Testis (tissue), 3 donors: ENCODE data around the gene MYBBP1A. TPM values are rescaled to one million over a fixed set of nuclear protein-coding genes. Genes with fewer than 3 reads are reported as not detected.
A peak's percentile ranks its signal among the peaks of the same experiment; 100 is the strongest.

Source experiments
- DNase-seq: peaks from one replicate; pipeline ENCODE4 v3.0.0-alpha.2; 2019
- H3K27ac ChIP-seq, 2 donors: fragments of 200-600 bp; sonication (generic); one replicate each; pipeline ENCODE4 v1.5.1; 2019
- H3K27me3 ChIP-seq: fragments of 200-600 bp; sonication (generic); one replicate; pipeline ENCODE4 v1.5.1; 2019
- H3K36me3 ChIP-seq: fragments of 200-600 bp; sonication (generic); one replicate; pipeline ENCODE4 v1.5.1; 2017; ENCODE audit warnings: low read depth; ENCODE audit errors: missing control alignments
- H3K4me1 ChIP-seq: fragments of 200-600 bp; sonication (generic); one replicate; pipeline ENCODE4 v1.5.1; 2019
- H3K4me3 ChIP-seq, 2 donors: fragments of 200-600 bp; sonication (generic); one replicate each; pipeline ENCODE4 v1.5.1; 2017 to 2019
- H3K9me3 ChIP-seq: fragments of 200-600 bp; sonication (generic); one replicate; pipeline ENCODE4 v1.5.1; 2017
- POLR2A ChIP-seq: fragments of 450-650 bp; IDR thresholded peaks from one replicate; pipeline ENCODE4 v1.6.1; 2017; ENCODE audit warnings: antibody characterized with exemption, mild to moderate bottlenecking, moderate library complexity
- WGBS, 2 donors: methylation state at CpG; one replicate each; pipeline ENCODE4 v1.1.5; 2018; 5-methylcytosine and 5-hydroxymethylcytosine counted together
- intact Hi-C: fragments of 100-400 bp; cut with DNase I; formaldehyde crosslinking; loops from one replicate; pipeline ENCODE4 v1.15.1; 2023; ENCODE audit warnings: low total_unique reads
- polyA plus RNA-seq: library from polyadenylated mRNA; stranded (reverse); fragments of 350-450 nt; fragmentation: Illumina TruSeq; extraction: RNeasy Lipid Tissue Mini Kit (QIAGEN cat#74804); gene quantifications from one replicate; pipeline ENCODE4 v1.2.3, GENCODE V29; 2014; ENCODE audit warnings: low read depth, low replicate concordance; ENCODE audit not compliant: insufficient read depth
- total RNA-seq, 2 donors: library from RNA; depleted of rRNA; stranded (reverse); fragments of >200 nt; gene quantifications; one replicate each; pipeline ENCODE4 v1.2.3, GENCODE V29; 2016
- TF ChIP-seq, protein P1 (sequence below), 3 experiments: fragments of 450-650 bp in 2 of 3; fragments of 200-600 bp in 1 of 3; sonication (generic) in 1 of 3; IDR thresholded peaks; one replicate each; pipeline ENCODE4 v1.5.1; 2016 to 2019; ENCODE audit warnings: antibody characterized with exemption in 3 of 3, mild to moderate bottlenecking in 2 of 3, moderate library complexity in 1 of 3

MYBBP1A gene
- total and polyA plus RNA-seq, 3 donors from 2014 or later = 32.9 to 78.9 (median 74.1) TPM

DNA sequence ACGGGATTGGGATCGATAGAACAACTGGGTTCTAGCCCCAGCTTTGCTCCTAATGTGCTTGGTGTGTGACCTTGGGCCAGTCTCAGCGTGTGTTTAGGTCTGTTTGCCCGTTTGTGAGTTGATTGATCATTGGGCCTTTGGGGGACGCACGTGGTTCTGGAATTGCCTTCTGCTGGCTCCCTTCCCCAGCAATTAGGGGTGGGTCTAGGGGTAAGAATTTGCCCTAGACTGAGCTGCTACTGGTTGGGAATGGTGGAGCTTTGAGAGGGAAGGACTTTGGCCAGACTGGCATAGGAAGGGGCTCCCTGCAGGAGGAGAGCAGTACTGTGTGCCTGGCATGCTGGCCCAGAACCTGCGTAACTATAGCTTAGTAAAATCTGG is 55.0 kb downstream of the MYBBP1A start:
- Histone ChIP-seq H3K4me1 (peaks cover 7% of the 10 kb centered on the region), H3K27ac (no peak overlapping the region), H3K27me3 (no peaks in the 10 kb centered on the region), H3K9me3 (no peaks in the 10 kb centered on the region), H3K36me3 (no peaks in the 10 kb centered on the region), H3K4me3 (peak overlapping the region in 1 of 2 donors; percentile 47)
- no peak for DNase-seq
- intact Hi-C loops = no loop called here
- no peak for TF ChIP-seq POLR2A
- 10 to 29% methylated on average over 1 to 7 of the region's 7 CpGs for WGBS, 2 donors

DNA sequence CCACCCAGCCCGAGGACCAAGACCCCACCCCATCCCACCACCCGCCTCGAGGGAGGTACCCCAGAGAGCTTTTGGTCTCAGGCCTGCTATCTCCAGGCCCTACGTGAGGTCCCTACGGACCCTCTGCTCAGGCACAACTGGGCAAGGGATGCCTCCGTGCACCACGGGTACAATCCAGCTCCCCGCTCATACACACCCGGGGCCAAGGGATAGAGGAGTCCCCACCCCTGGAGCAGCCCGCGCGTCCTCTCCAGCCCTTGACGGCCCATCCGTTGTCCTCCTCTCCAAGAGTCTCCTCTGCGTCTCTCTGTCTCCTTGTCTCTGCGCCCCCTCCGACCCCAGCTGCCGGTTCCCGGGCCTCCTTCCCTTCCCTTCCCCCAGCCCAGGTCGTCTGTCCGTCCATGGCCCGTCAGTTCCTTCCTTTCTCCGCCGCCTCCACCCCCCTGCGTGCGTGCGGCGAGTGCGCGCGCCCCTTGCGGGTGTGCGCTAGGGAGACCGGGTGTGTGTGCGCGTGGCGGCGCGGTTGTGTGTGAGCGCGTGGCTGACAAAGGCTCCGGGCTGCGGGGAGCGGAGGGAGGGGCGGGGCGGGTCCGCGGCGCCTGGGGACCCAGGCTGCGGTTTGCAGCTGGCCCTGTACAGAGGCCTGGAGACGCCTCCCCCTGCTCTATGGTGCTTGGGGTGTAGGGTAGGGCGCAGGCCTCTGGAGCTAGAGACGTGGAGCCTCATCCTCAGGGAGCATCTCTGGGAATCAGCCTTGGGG is 55.6 kb downstream of the MYBBP1A start:
- 1 to 2% methylated on average over 27 to 52 of the region's 53 CpGs for WGBS, 2 donors
- DNase-seq = no peak
- TF ChIP-seq, protein P1, sequence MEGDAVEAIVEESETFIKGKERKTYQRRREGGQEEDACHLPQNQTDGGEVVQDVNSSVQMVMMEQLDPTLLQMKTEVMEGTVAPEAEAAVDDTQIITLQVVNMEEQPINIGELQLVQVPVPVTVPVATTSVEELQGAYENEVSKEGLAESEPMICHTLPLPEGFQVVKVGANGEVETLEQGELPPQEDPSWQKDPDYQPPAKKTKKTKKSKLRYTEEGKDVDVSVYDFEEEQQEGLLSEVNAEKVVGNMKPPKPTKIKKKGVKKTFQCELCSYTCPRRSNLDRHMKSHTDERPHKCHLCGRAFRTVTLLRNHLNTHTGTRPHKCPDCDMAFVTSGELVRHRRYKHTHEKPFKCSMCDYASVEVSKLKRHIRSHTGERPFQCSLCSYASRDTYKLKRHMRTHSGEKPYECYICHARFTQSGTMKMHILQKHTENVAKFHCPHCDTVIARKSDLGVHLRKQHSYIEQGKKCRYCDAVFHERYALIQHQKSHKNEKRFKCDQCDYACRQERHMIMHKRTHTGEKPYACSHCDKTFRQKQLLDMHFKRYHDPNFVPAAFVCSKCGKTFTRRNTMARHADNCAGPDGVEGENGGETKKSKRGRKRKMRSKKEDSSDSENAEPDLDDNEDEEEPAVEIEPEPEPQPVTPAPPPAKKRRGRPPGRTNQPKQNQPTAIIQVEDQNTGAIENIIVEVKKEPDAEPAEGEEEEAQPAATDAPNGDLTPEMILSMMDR (IDR thresholded peaks at IDR 0.05) = no peak
- TF ChIP-seq POLR2A = no peak
- no peaks in the 10 kb centered on the region for H3K27me3 ChIP-seq
- H3K9me3 ChIP-seq = no peaks in the 10 kb centered on the region
- H3K27ac ChIP-seq = no peak overlapping the region
- H3K36me3 ChIP-seq = no peaks in the 10 kb centered on the region
- intact Hi-C loops = no loop called here
- H3K4me3 ChIP-seq = peak overlapping the region; percentile 40 to 47
- peaks cover 7% of the 10 kb centered on the region for H3K4me1 ChIP-seq

DNA sequence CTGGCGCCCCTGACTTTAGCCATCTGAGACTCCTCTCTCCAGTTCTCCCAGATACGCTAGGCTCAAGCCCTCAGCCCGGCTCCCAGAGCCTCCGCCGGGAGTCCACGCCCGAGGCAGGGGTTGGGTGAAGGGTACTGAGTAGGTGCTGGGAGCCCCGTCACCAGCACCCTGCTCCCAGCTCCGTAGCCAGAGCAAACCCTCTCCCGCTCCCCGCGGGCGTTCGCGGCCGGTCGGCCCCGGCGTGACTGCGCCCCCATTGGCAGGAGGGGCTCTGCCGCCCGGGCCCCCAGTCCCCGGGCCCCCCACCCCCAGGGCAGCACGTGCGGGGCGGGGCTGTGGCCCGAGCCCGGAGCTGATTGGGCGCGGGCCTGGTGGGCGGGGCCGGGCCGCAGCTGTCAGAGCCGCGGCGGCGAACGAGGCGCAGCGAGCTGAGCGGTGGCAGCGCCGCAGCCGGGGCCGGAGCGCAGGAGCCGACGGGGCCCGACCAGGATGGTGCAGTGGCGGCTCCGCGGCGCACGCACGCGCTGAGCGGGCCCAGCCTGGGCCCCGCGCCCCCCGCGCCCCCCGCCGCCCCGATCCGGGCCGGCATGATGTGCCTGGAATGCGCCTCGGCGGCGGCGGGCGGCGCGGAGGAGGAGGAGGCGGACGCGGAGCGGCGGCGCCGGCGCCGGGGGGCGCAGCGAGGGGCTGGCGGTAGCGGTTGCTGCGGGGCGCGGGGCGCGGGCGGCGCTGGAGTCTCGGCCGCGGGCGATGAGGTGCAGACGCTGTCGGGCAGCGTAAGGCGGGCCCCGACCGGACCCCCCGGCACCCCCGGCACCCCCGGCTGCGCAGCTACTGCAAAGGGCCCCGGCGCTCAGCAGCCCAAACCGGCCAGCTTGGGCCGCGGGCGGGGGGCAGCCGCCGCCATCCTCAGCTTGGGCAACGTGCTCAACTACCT is 56.5 kb downstream of the MYBBP1A start, which contains the start of gene SPNS2:
Gene SPNS2, plus strand, starts transcription at position 421 of the 937 bp plus-strand sequence. Its CDS starts 167 bp downstream, at position 588.
- H3K36me3 ChIP-seq = no peaks in the 10 kb centered on the region
- no peaks in the 10 kb centered on the region for H3K27me3 ChIP-seq
- TF ChIP-seq, protein P1 (IDR thresholded peaks at IDR 0.05) = no peak
- TF ChIP-seq POLR2A = no peak
- peaks cover 7% of the 10 kb centered on the region for H3K4me1 ChIP-seq
- intact Hi-C loops = no loop called here
- H3K4me3 ChIP-seq = peak within 1 kb of the TSS; percentile 40 to 47
- no peaks in the 10 kb centered on the region for H3K9me3 ChIP-seq
- WGBS, 2 donors = 2% methylated on average over 9 of the region's 117 CpGs; no CpG with 5 or more reads in 1 of the 2 donors
- no peak within 1 kb of the TSS for H3K27ac ChIP-seq
- DNase-seq = peak; percentile 78

DNA sequence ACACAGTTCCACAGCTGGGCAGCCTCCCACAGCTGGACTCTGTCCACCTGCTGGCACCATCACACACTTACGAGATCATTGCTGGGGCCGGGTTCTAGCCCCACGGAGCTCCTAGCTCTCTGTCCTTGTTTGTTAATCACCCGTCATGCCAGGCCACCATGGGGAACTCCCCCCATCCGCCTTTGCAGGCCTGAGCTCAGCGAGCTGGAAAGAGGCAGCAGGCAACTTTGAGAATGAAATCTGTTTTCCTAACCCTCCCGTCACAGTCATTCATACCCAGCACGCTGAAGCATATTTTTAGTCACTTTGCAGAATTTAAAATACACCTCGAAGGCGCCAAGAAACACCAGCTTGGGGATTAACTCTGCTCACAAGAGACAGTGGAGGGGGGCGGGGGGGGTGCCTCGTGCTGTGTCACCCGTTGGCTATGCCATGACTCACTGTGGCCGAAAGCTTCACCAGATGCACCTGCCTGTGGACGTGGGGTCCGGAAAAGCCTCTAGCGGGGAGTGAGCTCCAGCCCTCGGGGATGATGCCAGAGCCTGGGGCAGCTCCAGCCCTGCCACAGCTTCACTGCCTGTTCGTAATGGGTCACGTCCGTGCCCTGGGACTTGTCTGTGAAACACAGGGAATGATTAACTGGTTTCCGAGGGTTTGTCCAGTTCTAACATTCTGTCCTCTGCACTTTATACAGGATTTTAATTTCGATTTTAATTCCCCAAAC is 57.9 kb downstream of the MYBBP1A start:
- intact Hi-C loops = no loop called here
- Histone ChIP-seq H3K27ac (no peak overlapping the region), H3K27me3 (no peaks in the 10 kb centered on the region), H3K36me3 (no peaks in the 10 kb centered on the region), H3K4me3 (no peak overlapping the region), H3K9me3 (no peaks in the 10 kb centered on the region), H3K4me1 (peaks cover 7% of the 10 kb centered on the region)
- TF ChIP-seq, protein P1 (IDR thresholded peaks at IDR 0.05) = no peak
- no peak for TF ChIP-seq POLR2A
- DNase-seq = no peak
- 74 to 79% methylated on average over 21 to 23 of the region's 23 CpGs for whole genome bisulfite sequencing, 2 donors
